ENCODE measurements around the gene ZNF24. TPM values are rescaled to one million over a fixed set of nuclear protein-coding genes. Genes with fewer than 3 reads are reported as not detected.

ZNF24 gene
- total RNA-seq (10 to 100 TPM; 45.5 to 67.9 TPM), polyA plus RNA-seq (10 to 100 TPM; 14.3 to 17.9 TPM)
- long read RNA-seq, donor 1, full-length matches to known transcripts: 25 of 40 reads
- long read RNA-seq, donor 1, partial matches to known transcripts: 15 of 40 reads
- long read RNA-seq, donor 1, other reads (novel, unspliced or antisense): 0 of 40 reads
- long read RNA-seq, donor 2, full-length matches to known transcripts: 9 of 17 reads
- long read RNA-seq, donor 2, partial matches to known transcripts: 8 of 17 reads
- long read RNA-seq, donor 2, other reads (novel, unspliced or antisense): 0 of 17 reads
- long read RNA-seq, donor 3, full-length matches to known transcripts: 12 of 31 reads
- long read RNA-seq, donor 3, partial matches to known transcripts: 19 of 31 reads
- long read RNA-seq, donor 3, other reads (novel, unspliced or antisense): 0 of 31 reads
- long read RNA-seq, donor 4, full-length matches to known transcripts: 7 of 7 reads
- long read RNA-seq, donor 4, partial matches to known transcripts: 0 of 7 reads
- long read RNA-seq, donor 4, other reads (novel, unspliced or antisense): 0 of 7 reads
- long read RNA-seq, donor 5, full-length matches to known transcripts: 39 of 49 reads
- long read RNA-seq, donor 5, partial matches to known transcripts: 10 of 49 reads
- long read RNA-seq, donor 5, other reads (novel, unspliced or antisense): 0 of 49 reads

DNA sequence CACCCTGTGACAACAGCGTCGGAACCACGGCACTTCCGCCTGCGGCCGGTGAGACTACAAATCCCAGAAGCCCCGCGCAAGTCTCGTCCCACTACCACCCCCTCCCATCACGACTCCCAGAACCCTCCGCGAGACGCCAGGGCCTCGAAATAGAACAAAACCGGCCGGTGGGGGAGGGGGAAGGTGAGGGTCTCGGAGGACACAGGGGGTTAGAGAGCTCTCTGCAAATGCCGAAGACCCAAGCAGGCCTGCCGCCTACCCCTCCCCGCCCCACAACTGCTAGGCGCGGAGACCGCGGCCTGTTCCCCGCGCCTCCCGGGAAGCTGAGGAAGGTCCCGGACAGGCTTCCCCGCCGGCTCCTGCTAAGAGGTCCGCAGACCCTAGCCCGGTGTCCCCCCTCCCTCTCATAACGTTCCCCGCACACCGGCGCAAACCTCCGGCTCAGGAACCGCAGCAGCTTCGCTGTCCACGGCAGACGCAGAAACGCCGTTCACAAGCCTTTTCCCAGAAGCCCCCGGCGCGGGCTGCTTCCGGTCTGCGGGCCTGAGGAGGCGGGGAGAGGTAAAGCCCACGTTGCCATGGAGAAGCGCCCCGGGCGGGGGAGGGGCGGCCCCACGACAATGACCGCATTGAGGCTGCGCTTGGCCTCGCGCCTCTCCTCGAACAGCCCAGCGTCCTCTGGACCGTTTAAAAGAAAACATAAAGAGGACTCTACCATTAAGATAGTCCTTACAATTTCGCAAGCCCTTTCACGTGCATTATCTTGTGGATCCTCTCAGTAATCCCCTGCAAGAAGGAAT lies at the start of gene ZNF24:
ZNF24 (minus strand) TSS at position 485 of the 800 bp plus-strand sequence. CDS start 3,770 bp downstream, outside the sequence.
- Histone ChIP-seq H3K9me3 (ENCODE audit: control insufficient read depth in 4 of 4, insufficient read depth in 3 of 4, low read length in 3 of 4) (no peaks in the 10 kb centered on the region), H3K9ac (ENCODE audit: insufficient read depth in 1 of 2, low read length in 2 of 2) (peak within 1 kb of the TSS; percentile 92 to 100), H3K27me3 (ENCODE audit: control insufficient read depth in 3 of 3, insufficient read depth in 3 of 3, low read length in 2 of 3) (no peaks in the 10 kb centered on the region), H3K36me3 (ENCODE audit: control insufficient read depth in 4 of 4, insufficient read depth in 4 of 4, low read length in 4 of 4) (peaks cover 8 to 10% (median 9%) of the 10 kb centered on the region in 4 donors), H3K27ac (ENCODE audit: low read depth in 1 of 2, low read length in 1 of 2) (peak within 1 kb of the TSS; percentile 97 to 99), H3K4me1 (ENCODE audit: control insufficient read depth in 5 of 5, insufficient read depth in 5 of 5, low read length in 5 of 5) (peaks cover 5 to 33% (median 12%) of the 10 kb centered on the region in 5 donors), H3K4me3 (peak within 1 kb of the TSS; percentile 91)
- DNase-seq: peak; percentile 98 to 99 (median 98)
- 0% methylated on average over 63 to 64 of the region's 64 CpGs for WGBS, 2 donors
- TF ChIP-seq, protein P1, sequence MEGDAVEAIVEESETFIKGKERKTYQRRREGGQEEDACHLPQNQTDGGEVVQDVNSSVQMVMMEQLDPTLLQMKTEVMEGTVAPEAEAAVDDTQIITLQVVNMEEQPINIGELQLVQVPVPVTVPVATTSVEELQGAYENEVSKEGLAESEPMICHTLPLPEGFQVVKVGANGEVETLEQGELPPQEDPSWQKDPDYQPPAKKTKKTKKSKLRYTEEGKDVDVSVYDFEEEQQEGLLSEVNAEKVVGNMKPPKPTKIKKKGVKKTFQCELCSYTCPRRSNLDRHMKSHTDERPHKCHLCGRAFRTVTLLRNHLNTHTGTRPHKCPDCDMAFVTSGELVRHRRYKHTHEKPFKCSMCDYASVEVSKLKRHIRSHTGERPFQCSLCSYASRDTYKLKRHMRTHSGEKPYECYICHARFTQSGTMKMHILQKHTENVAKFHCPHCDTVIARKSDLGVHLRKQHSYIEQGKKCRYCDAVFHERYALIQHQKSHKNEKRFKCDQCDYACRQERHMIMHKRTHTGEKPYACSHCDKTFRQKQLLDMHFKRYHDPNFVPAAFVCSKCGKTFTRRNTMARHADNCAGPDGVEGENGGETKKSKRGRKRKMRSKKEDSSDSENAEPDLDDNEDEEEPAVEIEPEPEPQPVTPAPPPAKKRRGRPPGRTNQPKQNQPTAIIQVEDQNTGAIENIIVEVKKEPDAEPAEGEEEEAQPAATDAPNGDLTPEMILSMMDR (IDR thresholded peaks at IDR 0.05; ENCODE audit: control extremely low read depth, extremely low read depth): no peak
- peak; percentile 96 for ATAC-seq (ENCODE audit: insufficient read depth, low FRiP score)

DNA sequence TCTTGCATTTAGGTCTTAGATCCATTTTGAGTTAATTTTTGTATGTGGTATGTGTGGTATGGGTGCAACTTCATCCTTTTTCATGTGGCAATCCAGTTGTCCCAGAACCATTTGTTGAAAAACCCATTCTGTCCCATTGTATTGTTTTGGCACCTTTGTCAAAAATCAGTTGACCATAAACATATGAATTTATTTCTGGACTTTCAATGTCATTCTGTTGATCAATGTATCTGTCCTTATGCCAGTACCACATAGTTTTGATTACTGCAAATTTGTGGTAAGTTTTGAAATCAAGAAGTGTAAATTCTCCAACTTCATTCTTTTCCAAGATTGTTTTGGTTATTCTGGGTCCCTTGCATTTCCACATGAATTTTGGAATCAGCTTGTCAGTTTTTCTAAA lies 49.5 kb upstream of the ZNF24 start:
- Histone ChIP-seq H3K9ac (ENCODE audit: insufficient read depth in 1 of 2, low read length in 2 of 2) (no peak overlapping the region), H3K27ac (ENCODE audit: low read depth in 1 of 2, low read length in 1 of 2) (no peak overlapping the region), H3K36me3 (ENCODE audit: control insufficient read depth in 4 of 4, insufficient read depth in 4 of 4, low read length in 4 of 4) (no peaks in the 10 kb centered on the region), H3K27me3 (ENCODE audit: control insufficient read depth in 3 of 3, insufficient read depth in 3 of 3, low read length in 2 of 3) (peaks cover 0 to 5% (median 0%) of the 10 kb centered on the region in 3 donors), H3K4me1 (ENCODE audit: control insufficient read depth in 5 of 5, insufficient read depth in 5 of 5, low read length in 5 of 5) (no peaks in the 10 kb centered on the region), H3K9me3 (ENCODE audit: control insufficient read depth in 4 of 4, insufficient read depth in 3 of 4, low read length in 3 of 4) (no peaks in the 10 kb centered on the region), H3K4me3 (no peak overlapping the region)
- no peak for ATAC-seq (ENCODE audit: insufficient read depth, low FRiP score)
- TF ChIP-seq, protein P1 (IDR thresholded peaks at IDR 0.05; ENCODE audit: control extremely low read depth, extremely low read depth): no peak
- no peak for DNase-seq

DNA sequence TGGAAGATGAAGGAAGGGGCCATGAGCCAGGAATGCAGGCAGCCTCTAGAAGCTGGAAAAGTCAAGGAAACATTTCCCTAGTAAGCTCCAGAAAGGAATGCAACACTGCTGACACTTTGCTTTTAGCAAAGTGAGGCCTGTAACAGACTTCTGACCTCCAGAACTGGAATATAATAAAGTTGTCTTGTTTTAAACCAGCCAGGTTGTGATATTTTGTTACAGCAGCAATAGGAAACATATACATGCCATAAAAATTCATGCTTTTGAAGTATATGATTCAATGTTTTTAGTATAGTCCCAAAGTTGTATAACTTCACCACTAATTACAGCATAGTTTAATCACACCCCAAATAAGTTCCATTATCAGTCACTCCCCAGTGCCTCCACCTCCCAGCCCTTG lies 48.2 kb upstream of the ZNF24 start:
- H3K9me3 ChIP-seq (ENCODE audit: control insufficient read depth in 4 of 4, insufficient read depth in 3 of 4, low read length in 3 of 4): no peaks in the 10 kb centered on the region
- no peak overlapping the region for H3K4me3 ChIP-seq
- no peak for ATAC-seq (ENCODE audit: insufficient read depth, low FRiP score)
- no peak overlapping the region for H3K27ac ChIP-seq (ENCODE audit: low read depth in 1 of 2, low read length in 1 of 2)
- TF ChIP-seq, protein P1 (IDR thresholded peaks at IDR 0.05; ENCODE audit: control extremely low read depth, extremely low read depth): no peak
- peaks cover 0 to 6% (median 0%) of the 10 kb centered on the region in 3 donors for H3K27me3 ChIP-seq (ENCODE audit: control insufficient read depth in 3 of 3, insufficient read depth in 3 of 3, low read length in 2 of 3)
- no peaks in the 10 kb centered on the region for H3K4me1 ChIP-seq (ENCODE audit: control insufficient read depth in 5 of 5, insufficient read depth in 5 of 5, low read length in 5 of 5)
- no peak overlapping the region for H3K9ac ChIP-seq (ENCODE audit: insufficient read depth in 1 of 2, low read length in 2 of 2)
- DNase-seq: no peak
- H3K36me3 ChIP-seq (ENCODE audit: control insufficient read depth in 4 of 4, insufficient read depth in 4 of 4, low read length in 4 of 4): no peaks in the 10 kb centered on the region

Data from lung (tissue), 16 donors.